CD14-positive monocyte (primary cell): Measurements from ENCODE around the gene SUN3. TPM values are rescaled to one million over a fixed set of nuclear protein-coding genes. Genes with fewer than 3 reads are reported as not detected.
A peak's percentile ranks its signal among the peaks of the same experiment; 100 is the strongest.
"Not testable (repeated sequence)": the region's sequence is repeated elsewhere in the genome, so short reads cannot be mapped to it uniquely, and the experiment has no call there.

Experiments used
- DNase-seq, 3 donors: peaks; one replicate each; pipeline ENCODE4 v3.0.0-alpha.2; 2011 to 2022
- H2AFZ ChIP-seq: 2 replicates; pipeline ENCODE4 v1.6.0; 2012; ENCODE audit warnings: mild to moderate bottlenecking, low read depth, low read length, inconsistent platforms; ENCODE audit not compliant: insufficient read depth, poor library complexity, severe bottlenecking
- H3K27ac ChIP-seq, 2 donors: 1 replicate in 1 of 2; 2 replicates in 1 of 2; pipeline ENCODE4 v1.5.1; 2012 to 2013; ENCODE audit warnings: low read length in 2 of 2, control low read depth in 1 of 2, inconsistent platforms in 1 of 2, low read depth in 1 of 2, mild to moderate bottlenecking in 1 of 2
- H3K27me3 ChIP-seq, 2 donors: one replicate each; pipeline versions ENCODE4 v1.6.0 to v1.6.1; 2011 to 2013; ENCODE audit warnings: low read length in 2 of 2; ENCODE audit not compliant: control insufficient read depth in 2 of 2, insufficient read depth in 2 of 2
- H3K36me3 ChIP-seq, 2 donors: replicated peaks in 1 of 2; 1 replicate in 1 of 2; 2 replicates in 1 of 2; pipeline versions ENCODE4 v1.5.1 to v1.6.1; 2012 to 2013; ENCODE audit warnings: low read length in 2 of 2, control low read depth in 1 of 2, inconsistent platforms in 1 of 2, mild to moderate bottlenecking in 1 of 2; ENCODE audit not compliant: insufficient read depth in 2 of 2, control insufficient read depth in 1 of 2
- H3K4me1 ChIP-seq, 2 donors: 1 replicate in 1 of 2; 2 replicates in 1 of 2; pipeline versions ENCODE4 v1.5.1 to v1.6.1; 2012 to 2013; ENCODE audit warnings: low read length in 2 of 2, control low read depth in 1 of 2, inconsistent platforms in 1 of 2, mild to moderate bottlenecking in 1 of 2, moderate library complexity in 1 of 2; ENCODE audit not compliant: insufficient read depth in 2 of 2, control insufficient read depth in 1 of 2
- H3K4me2 ChIP-seq: replicated peaks from 2 replicates; pipeline ENCODE3; 2012; ENCODE audit warnings: low read length, moderate library complexity, mild to moderate bottlenecking; ENCODE audit not compliant: poor library complexity, severe bottlenecking; ENCODE audit errors: extremely low read depth
- H3K4me3 ChIP-seq, 3 experiments: fragments of 200-600 bp in 1 of 3; sonication (generic) in 1 of 3; replicated peaks in 1 of 3; 1 replicate in 2 of 3; 2 replicates in 1 of 3; pipeline ENCODE4 v1.5.1; 2011 to 2013; ENCODE audit warnings: low read length in 3 of 3, mild to moderate bottlenecking in 3 of 3, control low read depth in 2 of 3, low read depth in 2 of 3, inconsistent platforms in 1 of 3, moderate library complexity in 1 of 3
- H3K79me2 ChIP-seq: 2 replicates; pipeline ENCODE4 v1.6.0; 2012; ENCODE audit warnings: mild to moderate bottlenecking, control low read depth, inconsistent platforms, low read length, moderate library complexity; ENCODE audit not compliant: insufficient read depth
- H3K9ac ChIP-seq: 2 replicates; pipeline ENCODE4 v1.6.0; 2017; ENCODE audit warnings: low read length, mild to moderate bottlenecking; ENCODE audit not compliant: insufficient read depth, poor library complexity, severe bottlenecking
- H3K9me3 ChIP-seq, 2 donors: replicated peaks in 1 of 2; 1 replicate in 1 of 2; 2 replicates in 1 of 2; pipeline versions ENCODE4 v1.5.1 to v1.6.1; 2012 to 2013; ENCODE audit warnings: low read length in 2 of 2, control low read depth in 1 of 2; ENCODE audit not compliant: control insufficient read depth in 1 of 2, insufficient read depth in 1 of 2
- H4K20me1 ChIP-seq: 2 replicates; pipeline ENCODE4 v1.6.0; 2012; ENCODE audit warnings: mild to moderate bottlenecking, low read length, control low read depth, moderate library complexity; ENCODE audit not compliant: insufficient read depth
- H3K27ac Mint-ChIP-seq, 7 donors: one replicate each; pipeline ENCODE4 v1.8.0; 2020; ENCODE audit warnings: mild to moderate bottlenecking in 7 of 7, mixed read lengths in 7 of 7, moderate library complexity in 6 of 7, inconsistent platforms in 2 of 7
- H3K27me3 Mint-ChIP-seq, 3 donors: one replicate each; pipeline ENCODE4 v1.8.0; 2021 to 2022; ENCODE audit warnings: low read depth in 3 of 3, mild to moderate bottlenecking in 3 of 3, mixed read lengths in 3 of 3, moderate library complexity in 3 of 3, inconsistent platforms in 1 of 3
- H3K36me3 Mint-ChIP-seq, 2 donors: one replicate each; pipeline ENCODE4 v1.8.0; 2020; ENCODE audit warnings: mixed read lengths in 2 of 2, inconsistent platforms in 1 of 2, mild to moderate bottlenecking in 1 of 2
- H3K4me1 Mint-ChIP-seq: one replicate; pipeline ENCODE4 v1.8.0; 2020; ENCODE audit warnings: mild to moderate bottlenecking, mixed read lengths
- H3K4me3 Mint-ChIP-seq, 2 donors: one replicate each; pipeline ENCODE4 v1.8.0; 2020; ENCODE audit warnings: mild to moderate bottlenecking in 2 of 2, mixed read lengths in 2 of 2, moderate library complexity in 1 of 2
- H3K9me3 Mint-ChIP-seq, 7 donors: one replicate each; pipeline ENCODE4 v1.8.0; 2020 to 2022; ENCODE audit warnings: mixed read lengths in 7 of 7, mild to moderate bottlenecking in 6 of 7, moderate library complexity in 6 of 7, inconsistent platforms in 2 of 7
- CTCF ChIP-seq: fragments of 200-600 bp; IDR thresholded peaks from one replicate; pipeline ENCODE4 v1.8.0; 2022; ENCODE audit warnings: antibody characterized with exemption, mild to moderate bottlenecking
- WGBS: methylation state at CpG from one replicate; pipeline ENCODE4 v1.1.5; 2013; ENCODE audit warnings: missing lambda C conversion rate; ENCODE audit not compliant: insufficient coverage; 5-methylcytosine and 5-hydroxymethylcytosine counted together
- intact Hi-C, 2 donors: fragments of 100-400 bp; cut with micrococcal nuclease; formaldehyde crosslinking; loops; one replicate each; pipeline versions ENCODE4 v1.15.0 to v1.15.1; 2023
- polyA plus RNA-seq, 3 donors: library from polyadenylated mRNA; depleted of rRNA in 1 of 3; unstranded in 2 of 3; stranded (reverse) in 1 of 3; fragments of 300-500 nt in 2 of 3; fragments of >200 nt in 1 of 3; fragmentation: Illumina TruSeq in 2 of 3; gene quantifications; 1 replicate in 2 of 3; 2 replicates in 1 of 3; pipeline ENCODE4 v1.2.3, GENCODE V29; 2012 to 2021

Gene SUN3
- polyA plus RNA-seq, 3 donors: not detected

DNA sequence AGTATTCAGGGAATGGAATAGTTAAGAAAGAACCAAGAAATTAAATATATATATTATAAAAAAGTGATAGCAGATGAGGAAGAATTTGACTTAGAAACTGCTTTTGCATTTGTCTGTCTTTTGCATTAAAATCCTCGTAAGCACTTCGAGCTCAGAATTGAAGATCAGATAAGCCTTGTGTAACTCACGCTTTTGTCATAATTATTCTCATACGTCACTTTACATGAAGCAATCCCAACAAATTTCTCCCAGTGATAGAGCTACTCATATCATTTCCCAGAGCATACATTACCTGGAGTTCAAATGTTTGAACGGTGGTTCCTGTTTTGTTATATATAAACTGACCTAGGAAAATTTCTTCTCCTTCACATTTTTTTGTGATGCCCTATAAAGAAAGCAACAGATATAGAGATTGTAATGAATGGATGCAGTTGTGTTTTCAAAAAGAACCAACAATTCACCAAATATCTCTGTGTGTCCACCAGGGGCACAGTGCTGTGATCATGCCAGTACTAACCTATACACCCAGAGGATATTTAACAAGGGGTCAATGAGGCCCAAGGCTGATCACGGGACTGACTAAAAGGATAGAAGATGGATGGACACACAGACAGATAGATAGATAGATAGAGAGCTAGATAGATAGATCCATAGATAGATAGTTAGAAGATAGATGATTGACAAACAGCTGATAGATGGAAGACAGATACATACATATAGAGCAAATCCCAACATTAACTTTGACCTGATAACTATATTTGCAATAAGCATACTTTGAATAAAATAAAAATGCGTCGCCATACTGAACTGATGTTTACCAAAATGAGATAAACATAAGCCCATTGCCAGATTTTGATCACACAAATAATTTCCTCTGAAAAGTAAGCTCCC, 40.2 kb downstream of the SUN3 start:
- no peak for DNase-seq
- Histone ChIP-seq H3K27ac (no peak overlapping the region), H3K9ac (no peak overlapping the region), H3K36me3 (no peaks in the 10 kb centered on the region), H3K4me2 (no peak overlapping the region), H3K9me3 (no peaks in the 10 kb centered on the region), H3K4me3 (no peak overlapping the region), H2AFZ (no peak overlapping the region), H3K4me1 (peaks cover 6 to 12% of the 10 kb centered on the region in 2 donors), H3K79me2 (no peaks in the 10 kb centered on the region), H4K20me1 (no peaks in the 10 kb centered on the region), H3K27me3 (no peaks in the 10 kb centered on the region)
- no peaks in the 10 kb centered on the region for H3K36me3 Mint-ChIP-seq
- no peak overlapping the region for H3K4me3 Mint-ChIP-seq
- WGBS: no CpG with 5 or more reads among the region's 8 CpGs
- H3K9me3 Mint-ChIP-seq: peaks cover 0 to 2% (median 0%) of the 10 kb centered on the region in 7 donors
- peaks cover 18% of the 10 kb centered on the region for H3K4me1 Mint-ChIP-seq
- intact Hi-C loops: no loop called here
- H3K27ac Mint-ChIP-seq: peak overlapping the region in 1 of 7 donors; percentile 57
- TF ChIP-seq CTCF: peak; percentile 64
- H3K27me3 Mint-ChIP-seq: peaks cover 0 to 1% (median 0%) of the 10 kb centered on the region in 3 donors

DNA sequence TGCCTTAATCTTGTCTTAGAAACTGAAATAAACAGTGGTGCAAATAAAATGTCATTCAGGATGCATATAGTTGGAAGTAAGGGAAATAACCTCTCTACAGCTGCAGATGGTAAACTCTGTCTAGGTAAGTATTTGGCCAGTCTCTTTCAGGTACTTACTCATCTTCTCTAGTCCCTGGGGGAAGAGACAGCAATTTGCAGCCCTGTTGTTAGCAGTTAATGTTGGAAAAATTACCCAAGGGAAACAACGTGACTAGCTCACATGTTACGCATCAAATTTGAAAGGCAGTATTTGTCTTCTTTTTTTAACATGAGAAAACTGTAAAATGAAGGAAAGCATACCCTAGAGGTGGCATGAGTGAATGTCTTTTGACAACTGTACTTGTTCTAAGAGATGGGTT, 46.3 kb downstream of the SUN3 start:
- H3K79me2 ChIP-seq: peaks cover 14% of the 10 kb centered on the region
- H3K4me2 ChIP-seq: no peak overlapping the region
- no peak for DNase-seq
- H3K4me3 ChIP-seq: no peak overlapping the region
- no peak for TF ChIP-seq CTCF
- no peaks in the 10 kb centered on the region for H3K27me3 Mint-ChIP-seq
- H3K4me1 ChIP-seq: peaks cover 15 to 17% of the 10 kb centered on the region in 2 donors
- H3K9me3 Mint-ChIP-seq: peaks cover 0 to 3% (median 0%) of the 10 kb centered on the region in 7 donors
- H3K27ac Mint-ChIP-seq: peak overlapping the region in 1 of 7 donors; percentile 16
- no peaks in the 10 kb centered on the region for H4K20me1 ChIP-seq
- no peak overlapping the region for H3K9ac ChIP-seq
- H3K9me3 ChIP-seq: no peaks in the 10 kb centered on the region
- WGBS: no CpG with 5 or more reads among the region's 2 CpGs
- H3K27me3 ChIP-seq: no peaks in the 10 kb centered on the region
- peaks cover 6 to 8% of the 10 kb centered on the region in 2 donors for H3K36me3 ChIP-seq
- H3K4me1 Mint-ChIP-seq: peaks cover 7% of the 10 kb centered on the region
- H3K4me3 Mint-ChIP-seq: no peak overlapping the region
- H2AFZ ChIP-seq: peak overlapping the region; percentile 2
- intact Hi-C loops: loop anchor here in 1 of 2 donors (5.0 kb wide), 1 partner anchor 55 kb away; the partner anchor contains the start of gene C7orf57
- H3K36me3 Mint-ChIP-seq: peaks cover 10 to 11% of the 10 kb centered on the region in 2 donors
- H3K27ac ChIP-seq: no peak overlapping the region

DNA sequence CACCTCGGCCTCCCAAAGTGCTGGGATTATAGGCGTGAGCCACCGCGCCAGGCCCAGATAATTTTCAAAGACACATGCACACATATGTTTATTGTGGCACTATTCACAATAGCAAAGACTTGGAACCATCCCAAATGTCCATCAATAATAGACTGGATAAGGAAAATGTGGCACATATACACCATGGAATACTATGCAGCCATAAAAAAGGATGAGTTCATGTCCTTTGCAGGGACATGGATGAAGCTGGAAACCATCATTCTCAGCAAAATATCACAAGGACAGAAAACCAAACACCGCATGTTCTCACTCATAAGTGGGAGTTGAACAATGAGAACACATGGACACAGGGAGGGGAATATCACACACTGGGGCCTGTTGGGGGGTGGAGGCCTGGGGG, 48.3 kb downstream of the SUN3 start:
- not testable (repeated sequence) for H3K4me3 Mint-ChIP-seq, H3K9me3 Mint-ChIP-seq, H3K4me2 ChIP-seq, H3K27me3 Mint-ChIP-seq, H3K4me3 ChIP-seq, H3K9me3 ChIP-seq, H3K27ac Mint-ChIP-seq, H4K20me1 ChIP-seq, H2AFZ ChIP-seq, H3K27me3 ChIP-seq, DNase-seq, H3K27ac ChIP-seq, H3K9ac ChIP-seq, H3K4me1 Mint-ChIP-seq
- H3K36me3 ChIP-seq: peaks cover 25 to 28% of the 10 kb centered on the region in 2 donors
- intact Hi-C loops: loop anchor here in 1 of 2 donors (5.0 kb wide), 1 partner anchor 57 kb away; the partner anchor contains the start of gene C7orf57
- peaks cover 15 to 17% of the 10 kb centered on the region in 2 donors for H3K4me1 ChIP-seq
- WGBS: no CpG with 5 or more reads among the region's 5 CpGs
- peaks cover 28 to 30% of the 10 kb centered on the region in 2 donors for H3K36me3 Mint-ChIP-seq
- H3K79me2 ChIP-seq: peaks cover 23% of the 10 kb centered on the region
